IPS-NIHi7 (cell line): ENCODE results near the gene DGCR6.
"Not testable (repeated sequence)": the region's sequence is repeated elsewhere in the genome, so short reads cannot be mapped to it uniquely, and the experiment has no call there.

Experiments used
- DNase-seq: peaks from one replicate; pipeline ENCODE4 v3.0.0; 2012; ENCODE audit warnings: mixed read lengths; ENCODE audit errors: extremely low spot score

The DGCR6 gene

DNA sequence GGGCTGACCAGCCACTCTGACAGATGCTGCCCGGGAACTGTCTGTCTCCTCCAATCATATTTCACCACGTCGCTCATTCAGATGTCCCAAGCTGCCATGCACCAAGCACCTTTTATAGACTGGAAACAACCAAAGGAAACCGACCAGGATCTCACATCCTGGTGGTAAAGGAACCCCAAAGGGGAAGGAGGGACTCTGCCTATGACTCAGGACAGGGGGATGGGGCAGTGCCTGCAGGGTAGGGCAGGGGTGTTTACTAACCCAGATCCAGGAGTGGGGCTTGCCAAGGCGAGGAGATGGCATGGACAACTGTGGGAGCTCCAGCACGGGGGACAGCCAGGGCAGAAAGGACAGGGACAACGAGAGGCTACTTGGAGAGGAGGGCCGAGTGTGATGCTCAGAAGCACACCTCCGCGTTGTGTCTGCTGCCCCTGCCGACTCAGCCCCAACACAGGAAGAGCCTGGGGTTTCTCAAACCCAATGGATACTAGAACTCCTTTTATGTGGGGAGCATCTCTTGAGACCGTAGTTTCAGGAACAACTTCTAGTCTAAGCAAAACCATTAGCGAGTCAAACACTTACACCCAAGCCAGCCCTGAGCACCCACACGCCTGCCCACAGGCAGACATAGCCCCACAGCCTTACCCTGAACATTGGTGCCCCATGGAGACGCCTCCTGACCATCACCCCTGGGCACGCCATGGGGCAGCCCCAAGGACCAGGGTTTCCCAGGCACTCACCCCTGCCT lies 26.0 kb downstream of the DGCR6 start:
- no peak for DNase-seq

DNA sequence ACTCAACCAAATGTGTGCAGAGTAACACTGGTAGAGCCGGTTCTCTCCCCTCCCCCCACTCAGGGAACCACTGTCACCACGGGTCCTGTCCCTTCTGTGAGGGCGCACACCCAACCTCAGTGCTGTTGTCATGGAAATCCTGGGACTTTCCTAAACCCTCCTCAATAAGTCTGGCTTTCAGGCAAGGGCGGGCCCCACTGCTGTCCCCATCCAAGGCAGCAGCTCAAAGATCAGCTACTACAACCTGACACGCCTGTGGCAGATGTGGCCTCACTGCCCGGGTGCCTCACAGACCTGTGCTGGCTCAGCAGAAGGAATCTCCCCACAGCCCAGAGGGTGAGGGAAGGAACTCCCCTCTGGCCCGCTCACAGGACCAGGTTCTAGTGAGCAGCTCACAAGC lies 27.8 kb downstream of the DGCR6 start:
- DNase-seq = no peak

DNA sequence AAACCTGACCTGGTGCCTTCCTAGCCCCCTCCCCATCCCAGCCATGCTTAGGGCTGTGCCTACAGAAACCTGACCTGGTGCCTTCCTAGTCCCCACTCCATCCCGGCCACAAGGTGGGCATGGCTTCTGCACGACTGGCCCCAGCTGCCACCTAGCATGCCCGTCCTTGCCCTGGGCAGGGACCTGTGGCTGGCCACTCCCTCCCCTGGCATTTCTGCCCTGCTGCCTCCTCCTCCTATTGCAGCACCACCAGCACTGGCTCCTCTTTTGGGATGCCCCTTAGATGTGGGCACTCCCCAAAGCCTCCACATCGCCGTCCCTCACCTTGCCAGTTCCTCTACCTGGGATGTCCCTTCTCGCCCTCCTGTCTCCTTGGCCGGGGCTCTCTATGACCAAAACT lies 28.6 kb downstream of the DGCR6 start:
- DNase-seq = not testable (repeated sequence)

DNA sequence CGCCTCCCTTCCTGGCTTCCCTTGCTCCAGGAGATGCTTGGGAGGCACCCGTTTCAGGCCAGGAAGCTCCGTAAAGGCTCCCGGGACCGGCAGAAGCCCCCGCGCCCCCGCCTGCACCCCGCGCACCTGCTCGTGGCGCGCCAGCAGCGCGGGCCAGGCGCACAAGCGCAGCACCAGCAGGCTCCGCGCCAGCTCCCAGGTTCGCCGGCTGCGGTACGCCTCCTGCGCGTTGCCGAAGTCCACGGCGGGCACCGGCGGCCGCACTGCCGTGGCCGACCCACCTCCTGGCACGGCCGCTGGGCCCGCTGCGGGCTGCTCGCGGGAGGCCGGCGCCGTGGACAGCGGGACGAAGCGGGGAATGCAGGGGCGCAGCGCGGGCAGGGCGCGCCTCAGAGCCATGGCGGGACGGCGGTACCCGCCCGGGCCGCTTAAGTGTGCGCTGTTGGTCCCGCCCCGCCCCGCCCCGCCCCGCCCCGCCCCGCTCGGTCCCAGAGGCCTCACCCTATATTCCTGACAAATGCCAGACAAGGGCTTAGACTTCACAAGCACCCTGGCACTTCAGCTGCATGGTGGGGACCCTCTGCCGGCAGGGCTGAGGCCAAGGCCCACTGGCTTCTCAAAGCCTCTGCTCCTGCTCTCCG lies 29.9 kb downstream of the DGCR6 start, which contains the start of gene PRODH:
Gene PRODH, minus strand, starts transcription at position 405 of the 641 bp plus-strand sequence. Its CDS starts 6 bp downstream, at position 399.
- no peak for DNase-seq

DNA sequence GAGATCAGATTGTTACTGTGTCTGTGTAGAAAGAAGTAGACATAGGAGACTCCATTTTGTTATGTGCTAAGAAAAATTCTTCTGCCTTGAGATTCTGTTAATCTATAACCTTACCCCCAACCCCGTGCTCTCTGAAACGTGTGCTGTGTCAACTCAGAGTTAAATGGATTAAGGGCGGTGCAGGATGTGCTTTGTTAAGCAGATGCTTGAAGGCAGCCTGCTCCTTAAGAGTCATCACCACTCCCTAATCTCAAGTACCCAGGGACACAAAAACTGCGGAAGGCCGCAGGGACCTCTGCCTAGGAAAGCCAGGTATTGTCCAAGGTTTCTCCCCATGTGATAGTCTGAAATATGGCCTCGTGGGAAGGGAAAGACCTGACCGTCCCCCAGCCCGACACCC lies 32.6 kb downstream of the DGCR6 start:
- DNase-seq = not testable (repeated sequence)

DNA sequence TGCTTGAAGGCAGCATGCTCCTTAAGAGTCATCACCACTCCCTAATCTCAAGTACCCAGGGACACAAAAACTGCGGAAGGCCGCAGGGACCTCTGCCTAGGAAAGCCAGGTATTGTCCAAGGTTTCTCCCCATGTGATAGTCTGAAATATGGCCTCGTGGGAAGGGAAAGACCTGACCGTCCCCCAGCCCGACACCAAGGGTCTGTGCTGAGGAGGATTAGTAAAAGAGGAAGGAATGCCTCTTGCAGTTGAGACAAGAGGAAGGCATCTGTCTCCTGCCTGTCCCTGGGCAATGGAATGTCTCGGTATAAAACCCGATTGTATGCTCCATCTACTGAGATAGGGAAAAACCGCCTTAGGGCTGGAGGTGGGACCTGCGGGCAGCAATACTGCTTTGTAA lies 41.0 kb downstream of the DGCR6 start:
- DNase-seq = not testable (repeated sequence)

DNA sequence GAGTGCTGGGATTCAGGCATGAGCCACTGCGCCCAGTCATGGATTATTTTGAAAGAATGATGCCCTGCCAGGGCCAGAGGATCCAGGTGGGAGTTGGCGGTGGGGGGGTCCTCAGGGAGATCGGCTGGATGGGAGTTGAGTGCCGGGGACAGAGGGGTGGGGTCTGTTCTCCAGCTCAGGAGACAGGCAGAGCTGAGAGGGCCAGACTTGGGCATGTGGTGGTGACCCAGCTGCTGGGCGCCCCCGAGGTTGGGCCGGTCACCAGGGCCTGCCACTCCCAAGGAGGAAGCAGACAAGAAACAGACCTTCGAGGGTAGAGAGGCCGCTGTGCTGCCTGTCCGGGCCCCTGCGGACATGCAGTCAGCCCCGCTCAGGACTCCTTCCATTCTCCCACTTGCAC lies 41.8 kb downstream of the DGCR6 start:
- no peak for DNase-seq

DNA sequence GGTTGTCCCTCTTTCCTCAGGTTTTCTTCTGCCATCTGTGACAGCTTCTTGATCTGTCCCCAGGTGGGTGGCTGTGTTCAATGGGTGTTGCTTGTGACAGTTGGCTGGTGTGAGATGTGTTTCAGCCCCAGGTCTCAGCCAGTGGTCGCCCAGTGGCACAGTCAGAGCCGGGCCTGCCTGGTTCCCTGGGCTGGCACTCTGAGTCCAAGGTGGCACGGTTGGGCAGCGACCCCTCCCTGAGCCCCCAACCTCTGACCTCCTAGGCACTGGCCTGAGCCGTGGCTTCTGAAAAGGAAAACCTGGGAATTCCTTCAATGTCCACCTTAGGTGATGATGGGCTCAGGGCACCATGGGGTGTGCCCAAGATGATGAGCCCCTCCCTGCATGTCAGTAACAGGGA lies 44.0 kb downstream of the DGCR6 start:
- no peak for DNase-seq

DNA sequence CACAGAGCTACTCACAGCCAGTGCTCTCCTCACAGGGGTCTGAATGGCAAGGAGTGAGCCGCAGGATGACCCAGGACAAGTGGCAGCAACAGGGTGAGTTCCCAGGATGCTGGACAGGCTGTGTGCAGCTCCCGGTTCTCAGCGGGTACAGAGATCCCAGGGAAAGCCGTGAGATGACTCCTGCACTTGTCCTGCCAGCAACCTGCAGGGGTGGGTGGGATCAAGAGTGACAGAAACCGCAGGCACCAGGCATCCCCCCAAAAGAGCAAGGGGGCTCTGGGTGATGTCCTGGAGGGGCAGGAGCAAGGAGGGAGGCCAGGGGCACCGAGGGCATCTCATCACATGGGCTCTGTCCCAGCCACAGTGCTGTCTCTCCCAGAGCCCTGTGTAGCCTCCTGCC lies 45.9 kb downstream of the DGCR6 start:
- no peak for DNase-seq

DNA sequence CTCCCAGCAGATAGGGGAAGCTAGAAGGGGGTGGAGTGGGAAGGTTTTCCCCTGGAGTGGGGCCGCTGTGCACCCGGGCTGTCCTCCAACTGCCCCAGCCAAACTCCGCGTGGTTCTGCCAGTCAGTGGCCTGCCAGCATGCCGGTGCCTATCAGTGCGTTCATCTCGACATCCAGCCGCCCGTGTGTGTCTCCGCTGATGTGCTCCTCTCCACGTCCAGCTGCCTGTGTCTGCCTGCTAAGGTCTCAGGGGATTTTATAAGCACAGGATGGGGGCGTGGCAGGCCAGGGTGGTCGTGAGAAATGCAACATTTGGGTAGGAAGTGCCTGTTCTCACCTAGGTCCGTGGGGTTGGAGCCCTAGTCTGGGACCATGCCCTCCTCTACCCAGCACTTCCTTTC lies 47.0 kb downstream of the DGCR6 start:
- not testable (repeated sequence) for DNase-seq

DNA sequence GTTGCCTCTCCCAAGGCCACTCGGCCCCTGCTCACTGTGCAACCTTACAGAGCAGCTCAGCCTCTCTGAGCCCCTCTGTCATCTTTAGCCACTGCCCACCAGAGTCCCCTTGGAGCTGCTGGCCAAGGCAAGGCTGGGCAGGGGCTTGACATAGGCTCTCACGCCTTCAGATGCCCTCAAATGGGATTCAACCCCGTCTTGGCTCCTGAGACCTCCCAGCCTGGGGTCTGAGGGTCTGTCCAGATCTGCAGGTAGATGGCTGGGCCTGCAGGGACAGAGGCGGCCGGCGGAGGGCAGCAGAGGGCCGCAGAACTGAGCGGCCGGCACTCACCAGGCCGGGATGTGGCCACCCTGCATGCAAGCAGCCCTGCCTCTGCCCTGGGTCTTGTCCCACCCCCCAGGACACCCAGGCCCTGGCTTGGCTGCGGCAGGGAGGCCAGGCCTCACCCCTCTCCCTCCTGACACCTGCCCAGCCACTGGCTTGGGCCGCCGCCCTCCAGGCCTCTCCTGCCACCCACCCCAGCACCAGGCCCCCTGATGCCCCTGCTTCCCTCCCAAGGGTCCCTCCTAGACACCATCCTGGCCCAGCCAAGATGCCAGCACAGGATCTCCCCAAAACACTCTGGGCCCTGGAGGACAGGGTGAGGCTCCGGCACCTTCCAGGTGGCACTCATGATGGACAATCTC lies 48.3 kb downstream of the DGCR6 start:
- peak; percentile 85 for DNase-seq

DNA sequence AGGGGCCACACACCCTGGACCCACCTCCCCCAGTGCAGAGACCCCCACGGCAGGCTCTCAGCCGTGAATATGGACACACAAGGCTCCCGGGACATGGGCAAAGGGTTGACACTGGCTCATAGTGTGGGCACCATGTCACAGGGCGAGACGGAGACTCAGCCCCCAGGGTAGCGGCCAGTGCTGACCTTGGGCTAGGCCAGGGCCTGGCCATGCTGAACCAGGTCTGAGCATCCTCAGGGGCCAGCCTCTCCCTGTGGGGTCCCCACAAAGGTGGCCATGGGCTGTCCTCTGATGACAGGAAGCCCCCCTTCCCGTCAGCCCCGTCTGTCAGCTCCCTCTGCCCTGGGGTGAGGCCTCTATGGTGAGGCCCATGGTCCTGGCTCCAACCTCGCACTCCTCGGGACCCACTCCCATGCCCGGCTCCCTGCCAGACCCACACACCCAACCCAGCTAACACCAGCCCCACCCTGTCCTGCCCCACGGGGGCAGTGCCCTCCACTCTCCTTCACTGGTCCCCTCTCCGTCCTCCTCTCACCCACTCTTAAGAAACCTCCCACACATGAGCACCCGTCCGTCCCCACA lies 49.0 kb downstream of the DGCR6 start:
- no peak for DNase-seq

DNA sequence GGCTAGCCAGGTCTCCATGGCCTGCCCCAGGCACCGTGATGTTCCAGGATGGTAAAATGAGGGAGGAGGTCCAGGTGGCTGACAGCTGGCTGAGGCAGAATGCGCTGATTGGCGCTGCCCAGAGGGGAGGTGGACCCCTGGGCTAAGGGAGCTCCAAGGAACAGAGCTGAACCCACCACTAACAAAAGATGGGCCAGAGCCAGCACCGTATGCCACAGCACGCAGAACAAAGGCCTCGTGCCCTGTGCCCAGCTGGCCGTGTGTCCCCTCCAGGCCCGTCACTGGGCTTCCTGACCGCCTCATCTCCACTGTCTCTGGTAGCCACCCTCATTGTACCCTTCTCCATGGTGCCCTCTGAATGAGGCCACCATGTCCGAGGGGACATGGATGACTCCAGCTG lies 49.6 kb downstream of the DGCR6 start:
- no peak for DNase-seq

DNA sequence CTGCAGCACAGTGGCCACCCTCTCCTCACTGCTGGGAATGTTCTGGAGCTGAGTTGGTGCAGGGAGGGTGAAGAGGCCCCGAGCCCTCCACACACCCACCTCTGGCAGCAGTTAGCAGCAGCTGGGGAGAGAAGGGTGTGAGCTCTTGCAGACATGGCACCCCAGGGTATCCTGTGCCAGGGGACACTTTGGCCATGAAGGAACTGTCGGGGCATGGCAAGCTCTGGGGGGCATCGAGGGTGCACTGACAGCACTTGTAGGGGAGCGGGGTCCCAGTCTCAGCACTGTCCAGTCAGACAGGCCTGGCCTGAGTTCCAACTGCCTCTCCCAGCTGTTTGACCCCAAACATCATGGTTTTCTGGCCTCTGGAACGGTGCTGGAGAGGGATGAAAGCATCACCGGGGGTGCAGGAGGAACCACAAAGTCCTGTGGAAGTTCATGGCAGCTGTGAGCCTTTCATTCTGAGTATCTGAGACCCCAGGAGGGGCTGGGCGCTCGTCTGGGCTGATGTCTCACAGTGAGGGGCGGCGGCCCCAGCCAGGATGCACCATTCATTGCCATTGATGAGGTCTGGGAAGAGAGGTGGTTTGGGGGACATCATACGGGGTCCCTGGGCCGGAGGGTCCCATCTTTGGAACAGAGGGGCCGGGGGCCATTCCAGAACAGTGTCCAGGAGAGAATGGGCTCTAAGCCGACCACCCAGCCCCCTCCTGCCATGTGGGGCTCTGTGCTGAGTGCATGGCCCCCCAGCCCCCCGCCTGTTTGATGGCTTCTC lies 50.2 kb downstream of the DGCR6 start:
- DNase-seq = not testable (repeated sequence)

DNA sequence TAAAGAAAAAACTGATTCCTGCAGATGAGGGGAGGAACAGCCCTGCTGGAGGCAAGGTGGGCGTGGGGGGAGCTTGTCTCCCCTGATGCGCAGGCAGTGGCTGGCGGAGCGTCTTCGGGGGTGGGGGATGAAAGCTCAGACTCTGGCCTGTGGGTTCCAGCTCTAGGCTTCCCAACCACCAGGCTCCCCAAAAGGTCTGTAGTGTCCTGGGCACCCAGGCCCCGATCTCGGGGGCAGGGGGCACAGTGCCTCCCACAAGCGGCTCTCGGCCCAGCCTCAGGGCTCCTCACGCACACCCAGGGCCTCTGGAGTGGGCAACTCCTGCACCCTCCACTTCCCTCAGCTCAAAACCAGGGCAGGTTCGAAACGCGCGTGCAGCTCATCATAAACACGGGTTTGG lies 50.8 kb downstream of the DGCR6 start:
- not testable (repeated sequence) for DNase-seq

DNA sequence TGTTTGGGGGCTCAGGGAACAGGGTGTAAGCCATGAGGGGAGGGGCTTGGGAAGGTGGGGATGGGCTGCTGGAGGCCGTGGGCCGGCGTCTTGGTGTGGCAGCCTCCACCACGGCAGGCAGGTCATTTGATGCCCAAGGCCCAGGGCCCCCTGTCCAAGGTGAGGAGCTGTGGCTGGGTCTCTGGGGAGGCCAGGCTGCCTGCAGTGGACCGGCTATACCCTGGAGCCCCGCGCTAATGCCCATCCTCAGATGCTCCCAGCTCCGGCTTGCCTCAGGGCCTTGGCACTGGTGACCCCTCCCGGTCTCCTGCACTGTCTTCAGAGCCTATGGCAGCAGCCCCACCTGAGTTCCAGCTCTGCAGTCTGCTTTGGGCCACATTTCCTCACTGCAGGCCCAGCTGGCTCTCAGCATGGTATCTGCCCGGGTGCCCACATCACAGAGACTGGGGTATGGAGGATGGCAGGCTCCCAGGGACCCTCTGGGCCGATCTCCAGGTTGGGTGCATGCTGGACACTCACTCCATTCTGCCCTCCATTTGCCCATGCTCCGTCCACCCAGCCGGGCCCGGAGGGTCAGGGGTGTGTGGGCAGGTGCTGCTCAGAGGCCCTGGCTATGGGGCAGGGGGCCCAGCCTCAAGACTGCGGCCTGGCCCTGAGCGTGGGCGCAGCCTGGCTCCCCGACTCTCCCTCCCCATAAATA lies 51.7 kb downstream of the DGCR6 start:
- DNase-seq = not testable (repeated sequence)

DNA sequence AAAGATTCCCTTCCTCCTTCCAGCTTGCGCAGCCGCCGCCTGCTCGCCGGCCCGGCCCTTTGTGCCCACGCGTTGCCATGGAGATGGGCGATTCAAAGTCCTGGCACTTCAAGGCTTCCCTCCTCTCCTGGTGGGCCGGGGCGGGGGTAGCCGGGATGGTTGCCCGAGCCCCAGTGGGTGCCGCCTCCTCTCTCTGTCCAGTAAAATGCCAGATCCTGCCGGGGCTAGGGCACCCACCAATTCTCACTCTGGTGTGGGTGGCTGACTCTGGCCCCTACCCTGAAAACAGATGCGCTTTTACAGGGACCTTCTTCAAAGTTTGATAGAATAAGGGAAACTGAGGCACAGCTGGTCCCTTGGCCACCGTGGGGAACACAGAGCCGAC lies 52.2 kb downstream of the DGCR6 start:
- not testable (repeated sequence) for DNase-seq

DNA sequence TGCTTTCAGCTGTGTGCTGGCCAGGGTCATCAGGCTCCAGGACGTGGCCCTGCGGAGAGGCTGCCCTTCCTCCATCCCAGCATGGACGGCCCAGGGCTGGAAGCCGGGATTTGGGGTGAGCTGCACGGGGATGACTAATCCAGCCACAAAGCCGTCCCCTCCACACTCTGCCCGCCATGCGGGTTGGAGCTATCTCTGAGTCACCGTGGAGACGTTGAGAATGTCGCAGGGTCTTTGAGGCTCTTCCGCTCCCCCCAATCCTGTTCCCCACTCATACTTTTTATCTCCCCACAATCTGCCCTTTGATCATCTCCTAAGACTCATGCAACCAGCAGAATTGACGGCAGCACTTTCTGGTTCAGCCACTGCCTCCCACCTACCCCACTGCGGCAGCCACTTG lies 52.6 kb downstream of the DGCR6 start:
- not testable (repeated sequence) for DNase-seq

DNA sequence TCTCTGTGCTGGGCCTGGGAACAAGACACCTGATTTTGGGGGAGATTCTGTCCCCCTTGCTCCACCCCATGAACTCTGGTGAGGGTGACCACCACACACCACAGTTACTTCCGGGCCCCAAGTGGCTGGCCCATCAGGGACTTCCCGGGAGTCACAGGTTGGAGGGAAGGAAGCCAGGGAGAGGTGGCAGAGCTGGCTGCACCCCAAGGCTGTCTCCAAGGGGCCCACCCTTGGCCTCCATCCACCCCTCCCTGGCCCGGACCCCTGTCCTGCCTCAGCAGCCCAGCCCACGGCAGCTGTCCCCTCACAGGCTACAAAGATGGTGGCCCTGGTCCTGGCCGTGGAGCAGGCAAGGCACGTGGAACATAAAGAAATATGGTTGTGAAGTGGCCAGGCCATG lies 53.1 kb downstream of the DGCR6 start:
- DNase-seq = not testable (repeated sequence)

DNA sequence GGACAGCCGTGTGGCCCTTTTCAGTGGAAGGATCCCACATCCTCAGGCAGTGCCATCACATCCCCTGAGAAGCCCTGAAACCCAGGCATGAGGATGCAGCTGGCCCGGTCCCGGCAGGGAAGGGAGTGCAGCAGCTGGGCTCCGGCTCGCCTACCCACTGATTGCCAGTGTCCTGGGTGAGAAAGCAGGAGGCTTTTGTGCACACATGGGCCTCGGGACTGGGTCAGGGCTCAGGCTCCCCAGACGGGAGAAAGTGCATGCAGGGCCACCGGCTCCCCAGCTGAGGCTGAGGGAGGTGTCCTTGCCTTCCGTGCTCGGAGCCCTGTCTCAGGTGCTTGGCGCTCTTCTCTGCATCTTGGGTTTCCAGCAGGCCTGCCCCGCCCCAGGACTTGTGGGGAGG lies 53.6 kb downstream of the DGCR6 start:
- DNase-seq = not testable (repeated sequence)
